Esophagus squamous epithelium (tissue), 5 donors: Measurements from ENCODE around the gene HSD17B7. TPM values are rescaled to one million over a fixed set of nuclear protein-coding genes. Genes with fewer than 3 reads are reported as not detected.
"Not testable (repeated sequence)": the region's sequence is repeated elsewhere in the genome, so short reads cannot be mapped to it uniquely, and the experiment has no call there.

Experiments used
- DNase-seq: peaks from one replicate; lab custom pipeline; 2025; lab: John Stamatoyannopoulos, UW
- H3K27ac ChIP-seq, 4 donors: fragments of 200-600 bp; sonication (generic); one replicate each; pipeline ENCODE4 v1.5.1; 2016 to 2019; ENCODE audit warnings: mild to moderate bottlenecking in 1 of 4
- H3K27me3 ChIP-seq, 4 donors: fragments of 200-600 bp; sonication (generic); 1 replicate in 3 of 4; 2 replicates in 1 of 4; pipeline versions ENCODE4 v1.5.1 to v1.6.0; 2017 to 2021; ENCODE audit warnings: antibody characterized with exemption in 1 of 4
- H3K36me3 ChIP-seq, 3 donors: fragments of 200-600 bp; sonication (generic); one replicate each; pipeline ENCODE4 v1.5.1; 2016 to 2019
- H3K4me1 ChIP-seq, 3 donors: fragments of 200-600 bp; sonication (generic); one replicate each; pipeline ENCODE4 v1.5.1; 2017 to 2019
- H3K4me3 ChIP-seq, 4 donors: fragments of 200-600 bp; sonication (generic); 1 replicate in 3 of 4; 2 replicates in 1 of 4; pipeline ENCODE4 v1.5.1; 2016 to 2019; ENCODE audit warnings: mild to moderate bottlenecking in 2 of 4, moderate library complexity in 1 of 4
- H3K9me3 ChIP-seq, 3 donors: fragments of 200-600 bp; sonication (generic); one replicate each; pipeline ENCODE4 v1.5.1; 2016 to 2019
- CTCF ChIP-seq, 6 experiments: fragments of 450-650 bp in 4 of 6; fragments of 200-600 bp in 2 of 6; sonication (generic) in 2 of 6; IDR thresholded peaks; one replicate each; pipeline ENCODE4 v1.5.1; 2016 to 2019; ENCODE audit warnings: antibody characterized with exemption in 6 of 6, mild to moderate bottlenecking in 4 of 6, moderate library complexity in 4 of 6
- POLR2A ChIP-seq, 4 donors: fragments of 450-650 bp; IDR thresholded peaks; one replicate each; pipeline ENCODE4 v1.6.1; 2017; ENCODE audit warnings: antibody characterized with exemption in 4 of 4, mild to moderate bottlenecking in 4 of 4, moderate library complexity in 3 of 4
- WGBS, 2 donors: methylation state at CpG; one replicate each; pipeline ENCODE4 v1.1.5; 2018; 5-methylcytosine and 5-hydroxymethylcytosine counted together
- intact Hi-C: fragments of 100-400 bp; cut with DNase I; formaldehyde crosslinking; loops from one replicate; pipeline ENCODE4 v1.15.0; 2022
- total RNA-seq, 4 donors: library from RNA; depleted of rRNA; stranded (reverse); fragments of >200 nt; gene quantifications; one replicate each; pipeline ENCODE4 v1.1.0, GENCODE V29; 2016
- donor health status: DM: yes; HTN: yes; CAD: no.

Gene HSD17B7, protein sequence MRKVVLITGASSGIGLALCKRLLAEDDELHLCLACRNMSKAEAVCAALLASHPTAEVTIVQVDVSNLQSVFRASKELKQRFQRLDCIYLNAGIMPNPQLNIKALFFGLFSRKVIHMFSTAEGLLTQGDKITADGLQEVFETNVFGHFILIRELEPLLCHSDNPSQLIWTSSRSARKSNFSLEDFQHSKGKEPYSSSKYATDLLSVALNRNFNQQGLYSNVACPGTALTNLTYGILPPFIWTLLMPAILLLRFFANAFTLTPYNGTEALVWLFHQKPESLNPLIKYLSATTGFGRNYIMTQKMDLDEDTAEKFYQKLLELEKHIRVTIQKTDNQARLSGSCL
- 10 to 100 TPM; 15.7 to 28.4 (median 21.6) TPM for total RNA-seq

GRCh38 chr1:162790303-162790984 lies at the start of gene HSD17B7:
HSD17B7 (plus strand) TSS chr1:162790702; CDS start chr1:162790801, 99 bp downstream.
- TF ChIP-seq CTCF (IDR thresholded peaks at IDR 0.05): peak in 2 of 6 experiments; percentile 18 to 42
- peak in 2 of 4 donors; percentile 6 to 51 for TF ChIP-seq POLR2A (IDR thresholded peaks at IDR 0.05)
- H3K9me3 ChIP-seq, intact Hi-C loops, H3K27me3 ChIP-seq: not testable (repeated sequence)
- 0 to 2% methylated on average over 6 to 8 of the region's 49 CpGs for WGBS, 2 donors
- peak within 1 kb of the TSS; percentile 78 to 91 (median 90) for H3K27ac ChIP-seq
- peaks cover 0 to 25% (median 0%) of the 10 kb centered on the region in 3 donors for H3K36me3 ChIP-seq
- H3K4me1 ChIP-seq: peaks cover 0 to 12% (median 0%) of the 10 kb centered on the region in 3 donors
- peak; percentile 7 for DNase-seq
- H3K4me3 ChIP-seq: peak within 1 kb of the TSS; percentile 32 to 69 (median 48)

DNA sequence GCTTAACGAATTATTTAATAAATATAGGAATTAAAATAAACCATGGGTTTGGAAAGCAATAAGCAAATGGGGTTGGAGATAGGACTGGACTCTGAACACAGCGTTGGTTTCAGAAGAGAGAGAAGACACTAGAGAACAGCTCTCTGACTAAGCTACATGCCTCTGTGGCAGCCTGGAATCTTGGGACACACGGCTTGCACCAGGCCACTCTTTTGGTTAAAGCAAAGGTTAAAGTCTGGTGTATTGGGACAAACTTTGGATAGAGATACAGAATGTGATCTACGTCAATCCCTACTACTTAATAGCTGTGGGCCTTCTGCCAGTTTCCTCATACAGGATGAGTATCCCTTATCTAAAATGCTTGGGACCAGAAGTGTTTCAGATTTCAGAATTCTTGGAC lies 49.7 kb upstream of the HSD17B7 start:
- DNase-seq: no peak
- TF ChIP-seq CTCF (IDR thresholded peaks at IDR 0.05): no peak
- no peak for TF ChIP-seq POLR2A (IDR thresholded peaks at IDR 0.05)
- intact Hi-C loops: no loop called here
- 57 to 62% methylated on average over 4 of the region's 4 CpGs for WGBS, 2 donors
- no peaks in the 10 kb centered on the region for H3K9me3 ChIP-seq
- H3K4me3 ChIP-seq: no peak overlapping the region
- H3K27ac ChIP-seq: no peak overlapping the region
- H3K36me3 ChIP-seq: no peaks in the 10 kb centered on the region
- H3K27me3 ChIP-seq: no peaks in the 10 kb centered on the region
- peaks cover 0 to 3% (median 0%) of the 10 kb centered on the region in 3 donors for H3K4me1 ChIP-seq

DNA sequence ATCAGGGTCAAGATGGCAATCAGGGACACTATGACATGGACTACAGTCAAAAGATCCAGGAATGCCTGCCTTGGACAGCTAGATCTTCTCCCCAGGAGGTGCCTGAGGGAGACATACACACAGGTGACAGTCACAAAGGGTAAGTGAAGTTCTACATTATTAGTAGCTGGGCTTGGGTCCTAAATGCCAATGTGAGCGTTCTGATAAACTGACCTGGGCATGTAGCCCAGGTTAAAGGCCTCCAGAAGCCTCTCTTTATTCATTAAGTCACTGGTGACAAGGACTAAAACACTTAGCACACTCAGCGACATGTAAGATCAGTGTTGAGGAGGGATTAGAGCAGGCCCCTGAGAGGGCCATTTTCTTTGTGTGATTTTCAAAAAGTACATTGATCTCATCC lies 48.9 kb upstream of the HSD17B7 start:
- no peaks in the 10 kb centered on the region for H3K9me3 ChIP-seq
- H3K4me3 ChIP-seq: no peak overlapping the region
- H3K4me1 ChIP-seq: no peaks in the 10 kb centered on the region
- no peak for TF ChIP-seq POLR2A (IDR thresholded peaks at IDR 0.05)
- no peak for TF ChIP-seq CTCF (IDR thresholded peaks at IDR 0.05)
- H3K36me3 ChIP-seq: no peaks in the 10 kb centered on the region
- WGBS, 2 donors: 91 to 95% methylated on average over 2 of the region's 2 CpGs
- DNase-seq: no peak
- intact Hi-C loops: no loop called here
- no peak overlapping the region for H3K27ac ChIP-seq
- H3K27me3 ChIP-seq: no peaks in the 10 kb centered on the region

GRCh38 chr1:162746264-162746942 lies 44.1 kb upstream of the HSD17B7 start:
- WGBS, 2 donors: 87 to 91% methylated on average over 3 to 10 of the region's 14 CpGs
- intact Hi-C loops, H3K9me3 ChIP-seq, DNase-seq, H3K4me1 ChIP-seq, H3K27me3 ChIP-seq, H3K36me3 ChIP-seq, H3K4me3 ChIP-seq, H3K27ac ChIP-seq: not testable (repeated sequence)

DNA sequence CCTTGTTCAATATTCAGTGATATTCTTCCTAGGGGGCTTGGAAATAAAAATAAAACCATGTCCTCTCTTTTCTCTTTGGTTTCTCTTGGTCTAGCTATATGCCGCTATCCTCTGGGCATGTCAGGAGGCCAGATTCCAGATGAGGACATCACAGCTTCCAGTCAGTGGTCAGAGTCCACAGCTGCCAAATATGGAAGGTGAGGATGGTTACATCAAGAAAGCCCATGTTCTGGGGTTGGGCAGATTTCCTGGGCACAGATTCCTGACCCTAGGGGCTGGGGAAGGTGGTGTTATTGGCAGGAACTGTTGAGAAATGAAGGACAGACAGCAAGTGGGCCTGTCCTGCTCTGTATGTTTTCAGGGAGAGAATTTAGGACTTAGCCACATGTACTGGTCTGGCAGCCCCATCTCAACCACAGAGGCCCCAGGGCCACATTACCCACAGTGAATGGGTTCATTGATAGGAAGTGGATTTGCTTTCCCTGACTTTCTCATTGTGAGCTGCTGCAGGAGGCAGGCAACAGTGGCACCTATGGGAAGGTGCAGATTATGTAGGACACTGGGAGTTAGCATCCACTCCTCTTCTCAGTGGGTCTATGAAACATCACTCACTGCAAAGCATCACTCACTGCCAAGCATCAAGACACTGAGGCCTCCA lies 37.4 kb upstream of the HSD17B7 start:
- Histone ChIP-seq H3K27ac (no peak overlapping the region), H3K36me3 (peaks cover 0 to 21% (median 0%) of the 10 kb centered on the region in 3 donors), H3K27me3 (no peaks in the 10 kb centered on the region), H3K4me3 (no peak overlapping the region), H3K9me3 (no peaks in the 10 kb centered on the region), H3K4me1 (peaks cover 0 to 13% (median 0%) of the 10 kb centered on the region in 3 donors)
- 100% methylated on average over 1 of the region's 1 CpG for WGBS, 2 donors
- TF ChIP-seq CTCF (IDR thresholded peaks at IDR 0.05): no peak
- no peak for TF ChIP-seq POLR2A (IDR thresholded peaks at IDR 0.05)
- DNase-seq: no peak
- intact Hi-C loops: no loop called here
